Neutrophil (primary cell): ENCODE measurements around the gene GRM5.
A peak's percentile ranks its signal among the peaks of the same experiment; 100 is the strongest.
"Not testable (repeated sequence)": the region's sequence is repeated elsewhere in the genome, so short reads cannot be mapped to it uniquely, and the experiment has no call there.

Source experiments
- H3K27ac ChIP-seq: fragments of 200-600 bp; sonication (generic); 2 replicates; pipeline ENCODE4 v1.5.1; 2016; ENCODE audit warnings: mild to moderate bottlenecking, moderate library complexity
- H3K27me3 ChIP-seq: fragments of 200-600 bp; sonication (generic); 2 replicates; pipeline ENCODE4 v1.6.0; 2016; ENCODE audit warnings: mild to moderate bottlenecking
- H3K36me3 ChIP-seq: fragments of 200-600 bp; sonication (generic); 2 replicates; pipeline ENCODE4 v1.5.1; 2017
- H3K4me1 ChIP-seq, 2 experiments: fragments of 200-600 bp in 1 of 2; sonication (generic) in 1 of 2; 1 replicate in 1 of 2; 2 replicates in 1 of 2; pipeline versions ENCODE4 v1.5.1 to v1.6.1; 2013 to 2016; ENCODE audit warnings: low read depth in 1 of 2, low read length in 1 of 2, mild to moderate bottlenecking in 1 of 2, moderate library complexity in 1 of 2; ENCODE audit not compliant: control insufficient read depth in 1 of 2, insufficient read depth in 1 of 2
- H3K4me3 ChIP-seq, 2 experiments: fragments of 200-600 bp in 1 of 2; sonication (generic) in 1 of 2; 1 replicate in 1 of 2; 2 replicates in 1 of 2; pipeline ENCODE4 v1.5.1; 2013 to 2016; ENCODE audit warnings: low read depth in 1 of 2, low read length in 1 of 2, mild to moderate bottlenecking in 1 of 2, moderate library complexity in 1 of 2
- H3K9me3 ChIP-seq: fragments of 200-600 bp; sonication (generic); 2 replicates; pipeline ENCODE4 v1.5.1; 2016
- CTCF ChIP-seq: fragments of 200-600 bp; sonication (generic); IDR thresholded peaks from 2 replicates; pipeline ENCODE4 v1.5.1; 2016; ENCODE audit warnings: antibody characterized with exemption

The GRM5 gene

GRCh38 chr11:88474655-88475054 lies 591.1 kb downstream of the GRM5 start:
- Histone ChIP-seq H3K4me1 (peaks cover 0 to 5% of the 10 kb centered on the region in 2 experiments), H3K27me3 (no peaks in the 10 kb centered on the region), H3K36me3 (no peaks in the 10 kb centered on the region), H3K27ac (no peak overlapping the region), H3K4me3 (no peak overlapping the region), H3K9me3 (no peaks in the 10 kb centered on the region)
- no peak for TF ChIP-seq CTCF

GRCh38 chr11:88469561-88470225 lies 596.1 kb downstream of the GRM5 start:
- no peak overlapping the region for H3K27ac ChIP-seq
- peaks cover 0 to 3% of the 10 kb centered on the region in 2 experiments for H3K4me1 ChIP-seq
- H3K9me3 ChIP-seq: no peaks in the 10 kb centered on the region
- no peaks in the 10 kb centered on the region for H3K27me3 ChIP-seq
- H3K36me3 ChIP-seq: no peaks in the 10 kb centered on the region
- no peak for TF ChIP-seq CTCF
- no peak overlapping the region for H3K4me3 ChIP-seq

GRCh38 chr11:88464528-88464927 lies 601.3 kb downstream of the GRM5 start:
- TF ChIP-seq CTCF: no peak
- H3K9me3 ChIP-seq: no peaks in the 10 kb centered on the region
- H3K4me3 ChIP-seq: no peak overlapping the region
- H3K27ac ChIP-seq: no peak overlapping the region
- H3K4me1 ChIP-seq: no peaks in the 10 kb centered on the region
- H3K27me3 ChIP-seq: no peaks in the 10 kb centered on the region
- H3K36me3 ChIP-seq: no peaks in the 10 kb centered on the region

GRCh38 chr11:88463301-88463700 lies 602.5 kb downstream of the GRM5 start:
- H3K27ac ChIP-seq, H3K4me3 ChIP-seq, H3K27me3 ChIP-seq, H3K36me3 ChIP-seq, H3K4me1 ChIP-seq, H3K9me3 ChIP-seq: not testable (repeated sequence)

GRCh38 chr11:88458047-88458446 lies 607.7 kb downstream of the GRM5 start:
- not testable (repeated sequence) for H3K4me3 ChIP-seq

GRCh38 chr11:88455974-88456373 lies 609.8 kb downstream of the GRM5 start:
- H3K27me3 ChIP-seq: no peaks in the 10 kb centered on the region
- TF ChIP-seq CTCF: no peak

More at GRCh38 chr11:88458047-88458446, 607.7 kb downstream of the GRM5 start:
- not testable (repeated sequence) for H3K27me3 ChIP-seq, H3K4me1 ChIP-seq, H3K36me3 ChIP-seq, H3K9me3 ChIP-seq, H3K27ac ChIP-seq

More at GRCh38 chr11:88455974-88456373, 609.8 kb downstream of the GRM5 start:
- H3K4me1 ChIP-seq: peaks cover 5 to 7% of the 10 kb centered on the region in 2 experiments
- H3K9me3 ChIP-seq: no peaks in the 10 kb centered on the region
- no peaks in the 10 kb centered on the region for H3K36me3 ChIP-seq
- H3K27ac ChIP-seq: peak overlapping the region; percentile 48
- H3K4me3 ChIP-seq: no peak overlapping the region
